ENCODE results near the gene DCAF5. TPM values are rescaled to one million over a fixed set of nuclear protein-coding genes. Genes with fewer than 3 reads are reported as not detected.

The DCAF5 gene
- total and polyA plus RNA-seq, 9 donors: 22.4 to 43.1 (median 36.7) TPM

- DNase-seq: no peak
- WGBS (ENCODE audit: insufficient coverage): 43% methylated on average over 3 of the region's 3 CpGs
- Histone ChIP-seq H3K27me3 (ENCODE audit: control insufficient read depth, insufficient read depth, low read length) (no peaks in the 10 kb centered on the region), H3K4me3 (ENCODE audit: low read length) (no peak overlapping the region), H3K27ac (ENCODE audit: low read length) (no peak overlapping the region), H3K9me3 (replicated peaks; ENCODE audit: control insufficient read depth, low read depth, low read length) (no peaks in the 10 kb centered on the region), H3K36me3 (ENCODE audit: control insufficient read depth, insufficient read depth, low read length) (peaks cover 53% of the 10 kb centered on the region), H3K4me1 (ENCODE audit: control insufficient read depth, insufficient read depth, low read length) (peaks cover 7% of the 10 kb centered on the region)
Observed at GRCh38 chr14:69055999-69056788, 96.7 kb downstream of the DCAF5 start.

DNA sequence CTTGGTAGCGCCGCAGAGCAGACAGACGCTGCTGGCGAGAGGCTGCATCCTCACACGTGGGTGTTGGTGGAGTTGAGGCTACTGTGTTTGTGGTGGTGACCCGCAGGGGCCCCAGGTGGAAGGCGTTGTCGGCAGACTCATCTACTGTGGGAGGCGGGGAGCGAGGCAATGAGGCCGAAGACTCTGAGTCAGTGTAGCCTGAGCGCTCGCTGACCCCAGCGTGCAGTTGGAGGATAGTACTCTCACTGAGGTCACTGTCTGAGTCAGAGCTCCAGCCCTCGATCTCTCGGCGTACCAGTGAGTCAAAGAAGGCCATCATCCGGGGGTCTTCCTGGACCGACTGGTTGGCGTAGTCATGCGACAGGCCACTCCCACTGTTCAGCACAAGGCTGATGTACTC is 97.8 kb downstream of the DCAF5 start:
- Histone ChIP-seq H3K36me3 (ENCODE audit: control insufficient read depth, insufficient read depth, low read length) (peaks cover 49% of the 10 kb centered on the region), H3K4me3 (ENCODE audit: low read length) (no peak overlapping the region), H3K9me3 (replicated peaks; ENCODE audit: control insufficient read depth, low read depth, low read length) (no peaks in the 10 kb centered on the region), H3K27ac (ENCODE audit: low read length) (no peak overlapping the region), H3K27me3 (ENCODE audit: control insufficient read depth, insufficient read depth, low read length) (no peaks in the 10 kb centered on the region), H3K4me1 (ENCODE audit: control insufficient read depth, insufficient read depth, low read length) (peaks cover 9% of the 10 kb centered on the region)
- DNase-seq: no peak
- 96% methylated on average over 21 of the region's 21 CpGs for WGBS (ENCODE audit: insufficient coverage)

DNA sequence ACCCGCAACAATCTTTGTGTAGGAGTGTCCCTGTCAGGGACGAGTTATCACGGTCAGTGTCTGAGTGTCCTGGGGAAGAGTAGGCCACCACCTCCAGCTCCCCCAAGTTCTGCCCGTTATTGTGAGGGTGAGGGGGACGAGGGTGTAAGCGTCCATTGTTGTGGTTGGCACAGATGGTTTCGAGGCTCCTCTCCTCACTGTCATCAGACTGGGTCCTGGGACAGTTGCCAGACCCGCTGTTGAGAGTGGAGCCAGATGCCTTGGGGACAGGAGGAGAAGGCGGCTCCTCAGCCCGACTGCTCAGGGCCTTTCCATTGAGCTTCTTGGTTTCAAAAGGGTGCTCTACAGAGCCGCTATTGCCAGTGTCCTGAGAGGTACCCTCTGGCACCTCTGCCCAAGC is 98.9 kb downstream of the DCAF5 start:
- no peak for DNase-seq
- Histone ChIP-seq H3K27me3 (ENCODE audit: control insufficient read depth, insufficient read depth, low read length) (no peaks in the 10 kb centered on the region), H3K36me3 (ENCODE audit: control insufficient read depth, insufficient read depth, low read length) (peaks cover 40% of the 10 kb centered on the region), H3K27ac (ENCODE audit: low read length) (no peak overlapping the region), H3K4me1 (ENCODE audit: control insufficient read depth, insufficient read depth, low read length) (peaks cover 16% of the 10 kb centered on the region), H3K4me3 (ENCODE audit: low read length) (no peak overlapping the region), H3K9me3 (replicated peaks; ENCODE audit: control insufficient read depth, low read depth, low read length) (no peaks in the 10 kb centered on the region)
- WGBS (ENCODE audit: insufficient coverage): 94% methylated on average over 10 of the region's 11 CpGs

- H3K27ac ChIP-seq (ENCODE audit: low read length): no peak overlapping the region
- H3K4me1 ChIP-seq (ENCODE audit: control insufficient read depth, insufficient read depth, low read length): peaks cover 16% of the 10 kb centered on the region
- 55% methylated on average over 4 of the region's 4 CpGs for WGBS (ENCODE audit: insufficient coverage)
- peaks cover 32% of the 10 kb centered on the region for H3K36me3 ChIP-seq (ENCODE audit: control insufficient read depth, insufficient read depth, low read length)
- no peaks in the 10 kb centered on the region for H3K27me3 ChIP-seq (ENCODE audit: control insufficient read depth, insufficient read depth, low read length)
- DNase-seq: no peak
- H3K9me3 ChIP-seq (replicated peaks; ENCODE audit: control insufficient read depth, low read depth, low read length): no peaks in the 10 kb centered on the region
- H3K4me3 ChIP-seq (ENCODE audit: low read length): no peak overlapping the region
Observed at GRCh38 chr14:69052181-69052601, 100.7 kb downstream of the DCAF5 start.

DNA sequence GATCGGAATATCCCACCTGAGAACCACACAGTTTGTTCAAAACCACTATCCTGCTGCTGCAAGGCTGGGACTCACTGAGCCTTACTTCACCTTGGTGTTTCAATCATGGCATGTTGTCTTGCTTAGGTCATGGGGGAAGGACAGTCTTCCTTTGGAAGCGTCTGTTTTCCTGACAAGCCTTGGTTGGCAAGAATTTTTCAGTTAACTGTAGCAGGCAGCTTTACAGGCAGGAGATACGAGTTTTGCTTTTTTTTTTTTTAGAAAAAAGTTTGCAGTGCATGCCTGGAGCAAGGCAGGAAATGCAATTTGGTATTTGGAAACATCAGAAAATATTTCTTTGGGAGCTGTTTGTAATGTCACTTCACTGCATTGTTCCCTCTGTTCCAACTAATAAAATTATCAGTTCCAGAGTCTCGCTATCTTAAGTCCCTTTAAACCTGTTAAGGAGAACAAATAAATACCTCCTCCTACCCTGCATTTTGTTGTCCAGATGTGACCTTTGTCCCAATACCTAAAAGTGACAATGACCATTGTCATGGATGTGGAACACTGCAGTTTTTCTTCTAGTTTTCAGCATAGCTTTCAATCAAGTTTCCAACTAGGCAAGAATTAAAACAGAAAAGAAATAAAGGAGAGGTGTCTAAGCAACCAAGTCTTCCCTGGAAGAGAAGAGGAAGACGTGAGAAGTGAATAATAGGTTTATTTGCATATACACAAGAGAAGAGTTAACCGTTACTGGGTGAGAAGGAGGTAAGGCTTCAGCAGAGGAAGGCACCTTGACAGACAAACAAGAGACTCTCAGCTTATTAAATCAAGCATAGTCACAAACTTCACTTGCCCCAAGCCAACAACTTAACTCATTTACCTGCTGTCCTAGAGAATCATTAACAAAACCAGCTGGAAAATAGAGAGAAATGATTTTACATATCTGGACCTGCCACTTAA is 102.4 kb downstream of the DCAF5 start:
- Histone ChIP-seq H3K4me3 (ENCODE audit: low read length) (no peak overlapping the region), H3K27me3 (ENCODE audit: control insufficient read depth, insufficient read depth, low read length) (no peaks in the 10 kb centered on the region), H3K27ac (ENCODE audit: low read length) (peak overlapping the region; percentile 57), H3K4me1 (ENCODE audit: control insufficient read depth, insufficient read depth, low read length) (peaks cover 29% of the 10 kb centered on the region), H3K9me3 (replicated peaks; ENCODE audit: control insufficient read depth, low read depth, low read length) (no peaks in the 10 kb centered on the region), H3K36me3 (ENCODE audit: control insufficient read depth, insufficient read depth, low read length) (peaks cover 27% of the 10 kb centered on the region)
- 29% methylated on average over 1 of the region's 6 CpGs for WGBS (ENCODE audit: insufficient coverage)
- DNase-seq: peak; percentile 48

DNA sequence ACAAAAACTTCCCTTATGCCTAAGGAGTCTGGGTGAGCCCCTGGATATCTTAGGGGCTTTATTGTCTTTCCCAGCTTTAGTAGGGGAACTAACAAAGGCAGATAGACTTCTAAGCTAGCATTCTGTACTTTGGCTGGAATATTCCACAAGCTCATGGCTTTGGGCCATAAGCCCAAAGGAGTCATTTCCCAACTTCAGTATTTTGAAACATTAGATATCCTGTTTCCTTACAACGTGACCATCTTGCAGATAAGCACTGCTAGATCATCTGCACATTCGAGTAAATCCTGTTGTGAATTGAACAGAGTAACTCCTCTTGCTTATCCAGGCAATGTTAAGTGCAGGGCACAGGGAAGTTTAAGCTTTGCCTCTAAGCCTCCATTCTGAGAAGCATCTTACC is 103.2 kb downstream of the DCAF5 start:
- H3K36me3 ChIP-seq (ENCODE audit: control insufficient read depth, insufficient read depth, low read length): peaks cover 18% of the 10 kb centered on the region
- H3K27me3 ChIP-seq (ENCODE audit: control insufficient read depth, insufficient read depth, low read length): no peaks in the 10 kb centered on the region
- no peaks in the 10 kb centered on the region for H3K9me3 ChIP-seq (replicated peaks; ENCODE audit: control insufficient read depth, low read depth, low read length)
- DNase-seq: peak; percentile 69
- H3K4me3 ChIP-seq (ENCODE audit: low read length): no peak overlapping the region
- peaks cover 38% of the 10 kb centered on the region for H3K4me1 ChIP-seq (ENCODE audit: control insufficient read depth, insufficient read depth, low read length)
- peak overlapping the region; percentile 71 for H3K27ac ChIP-seq (ENCODE audit: low read length)
- no CpG with 5 or more reads among the region's 2 CpGs for WGBS (ENCODE audit: insufficient coverage)

- Histone ChIP-seq H3K4me3 (ENCODE audit: low read length) (no peak overlapping the region), H3K27ac (ENCODE audit: low read length) (no peak overlapping the region), H3K36me3 (ENCODE audit: control insufficient read depth, insufficient read depth, low read length) (peaks cover 6% of the 10 kb centered on the region), H3K4me1 (ENCODE audit: control insufficient read depth, insufficient read depth, low read length) (peaks cover 50% of the 10 kb centered on the region), H3K9me3 (replicated peaks; ENCODE audit: control insufficient read depth, low read depth, low read length) (no peaks in the 10 kb centered on the region), H3K27me3 (ENCODE audit: control insufficient read depth, insufficient read depth, low read length) (no peaks in the 10 kb centered on the region)
- peak; percentile 29 for DNase-seq
- 80% methylated on average over 1 of the region's 3 CpGs for WGBS (ENCODE audit: insufficient coverage)
Observed at GRCh38 chr14:69048456-69048855, 104.5 kb downstream of the DCAF5 start.

DNA sequence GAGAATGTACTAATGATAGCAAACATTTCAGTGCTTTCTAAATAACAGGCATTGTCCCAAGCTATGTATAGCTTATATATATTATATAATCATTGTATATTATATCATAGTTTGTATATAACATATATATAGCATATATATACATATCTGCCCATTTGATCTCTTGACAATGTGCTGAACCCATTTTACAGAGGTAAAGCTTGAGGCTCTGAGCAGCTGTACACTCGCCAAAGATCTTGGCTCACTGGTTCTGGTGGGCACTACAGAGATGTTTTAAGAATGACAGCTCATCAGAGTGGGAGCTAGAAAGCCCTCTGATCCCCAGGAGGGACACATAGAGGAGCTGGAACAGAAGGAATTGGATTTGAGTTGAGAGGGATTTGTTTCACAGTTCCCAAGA is 105.7 kb downstream of the DCAF5 start:
- Histone ChIP-seq H3K36me3 (ENCODE audit: control insufficient read depth, insufficient read depth, low read length) (no peaks in the 10 kb centered on the region), H3K27me3 (ENCODE audit: control insufficient read depth, insufficient read depth, low read length) (no peaks in the 10 kb centered on the region), H3K4me3 (ENCODE audit: low read length) (no peak overlapping the region), H3K9me3 (replicated peaks; ENCODE audit: control insufficient read depth, low read depth, low read length) (no peaks in the 10 kb centered on the region), H3K27ac (ENCODE audit: low read length) (peak overlapping the region; percentile 84), H3K4me1 (ENCODE audit: control insufficient read depth, insufficient read depth, low read length) (peaks cover 57% of the 10 kb centered on the region)
- WGBS (ENCODE audit: insufficient coverage): 86% methylated on average over 1 of the region's 1 CpG
- no peak for DNase-seq

DNA sequence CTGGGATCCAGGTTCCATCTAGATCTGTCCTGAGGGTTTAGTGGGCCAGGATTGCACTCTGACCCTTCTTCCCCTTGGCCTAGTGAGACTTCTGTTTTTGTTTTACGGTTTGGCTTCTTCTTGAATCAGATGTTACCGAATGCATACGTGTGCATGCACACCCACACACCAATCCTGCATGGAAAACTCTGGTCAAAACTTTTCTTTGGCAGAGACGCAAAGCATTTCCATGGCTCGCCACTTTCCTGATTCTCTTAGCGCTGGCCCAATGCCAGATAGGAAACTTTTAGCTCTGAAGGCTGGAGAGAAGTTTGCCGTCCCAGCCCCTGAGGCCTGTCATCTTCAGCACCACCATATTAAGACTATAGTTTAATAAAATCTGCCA is 106.5 kb downstream of the DCAF5 start:
- peaks cover 58% of the 10 kb centered on the region for H3K4me1 ChIP-seq (ENCODE audit: control insufficient read depth, insufficient read depth, low read length)
- no peaks in the 10 kb centered on the region for H3K36me3 ChIP-seq (ENCODE audit: control insufficient read depth, insufficient read depth, low read length)
- DNase-seq: peak; percentile 94
- peak overlapping the region; percentile 84 for H3K27ac ChIP-seq (ENCODE audit: low read length)
- WGBS (ENCODE audit: insufficient coverage): 5% methylated on average over 6 of the region's 7 CpGs
- no peaks in the 10 kb centered on the region for H3K27me3 ChIP-seq (ENCODE audit: control insufficient read depth, insufficient read depth, low read length)
- H3K4me3 ChIP-seq (ENCODE audit: low read length): no peak overlapping the region
- H3K9me3 ChIP-seq (replicated peaks; ENCODE audit: control insufficient read depth, low read depth, low read length): no peaks in the 10 kb centered on the region

DNA sequence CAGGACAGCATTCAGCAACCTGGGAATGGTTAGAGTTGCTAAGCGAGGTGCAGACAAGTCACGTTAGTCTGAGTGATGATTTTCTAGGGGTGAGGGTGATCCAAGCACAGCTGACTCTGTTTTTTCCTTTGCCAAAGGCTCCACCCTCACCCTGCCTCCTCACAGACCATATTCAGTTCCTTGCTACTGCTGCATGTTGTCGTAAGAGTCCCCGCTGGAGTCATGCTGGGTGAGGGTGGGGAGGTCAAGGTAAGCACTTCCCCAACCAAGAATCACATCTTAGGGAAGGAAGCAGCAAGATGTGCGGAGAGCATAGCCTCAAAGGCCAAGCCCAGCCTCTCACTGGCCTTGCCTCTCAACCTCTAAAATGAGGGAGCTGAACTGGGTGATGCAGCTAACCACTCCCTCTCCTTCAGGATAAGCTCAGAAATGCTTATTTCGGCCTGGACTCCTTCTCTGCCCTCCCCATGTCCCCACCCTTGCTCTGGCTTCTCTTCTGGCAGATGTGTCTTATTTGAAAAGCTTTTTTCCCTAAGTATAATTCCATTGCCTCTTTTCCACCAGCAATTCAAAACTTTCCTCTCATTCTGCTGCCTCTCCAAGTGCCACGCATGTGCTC is 107.0 kb downstream of the DCAF5 start:
- Histone ChIP-seq H3K36me3 (ENCODE audit: control insufficient read depth, insufficient read depth, low read length) (no peaks in the 10 kb centered on the region), H3K9me3 (replicated peaks; ENCODE audit: control insufficient read depth, low read depth, low read length) (no peaks in the 10 kb centered on the region), H3K27me3 (ENCODE audit: control insufficient read depth, insufficient read depth, low read length) (no peaks in the 10 kb centered on the region), H3K27ac (ENCODE audit: low read length) (peak overlapping the region; percentile 84), H3K4me3 (ENCODE audit: low read length) (no peak overlapping the region), H3K4me1 (ENCODE audit: control insufficient read depth, insufficient read depth, low read length) (peaks cover 55% of the 10 kb centered on the region)
- peak; percentile 88 for DNase-seq
- 23% methylated on average over 2 of the region's 7 CpGs for WGBS (ENCODE audit: insufficient coverage)

Data from muscle of leg (tissue), 11 donors.